GM19397 (cell line): ENCODE measurements around the gene FOXK2.

Experiments
- ATAC-seq: cut with Tn5 transposase; IDR thresholded peaks from one replicate; pipeline ENCODE4 v1.9.1; 2021; ENCODE audit warnings: mild to moderate bottlenecking, moderate library complexity; ENCODE audit not compliant: unreplicated experiment

Gene FOXK2

GRCh38 chr17:82518826-82519810 lies at the start of gene FOXK2:
Gene FOXK2 (plus strand): TSS chr17:82519732. CDS start chr17:82519889, 157 bp downstream.
- peak; percentile 90 for ATAC-seq

- ATAC-seq = no peak
These were observed 49.5 kb upstream of the FOXK2 start for GRCh38 chr17:82470065-82470464.

- ATAC-seq = no peak
These were observed 45.1 kb upstream of the FOXK2 start for GRCh38 chr17:82474223-82475010.

GRCh38 chr17:82475458-82475857 lies 44.1 kb upstream of the FOXK2 start:
- no peak for ATAC-seq

DNA sequence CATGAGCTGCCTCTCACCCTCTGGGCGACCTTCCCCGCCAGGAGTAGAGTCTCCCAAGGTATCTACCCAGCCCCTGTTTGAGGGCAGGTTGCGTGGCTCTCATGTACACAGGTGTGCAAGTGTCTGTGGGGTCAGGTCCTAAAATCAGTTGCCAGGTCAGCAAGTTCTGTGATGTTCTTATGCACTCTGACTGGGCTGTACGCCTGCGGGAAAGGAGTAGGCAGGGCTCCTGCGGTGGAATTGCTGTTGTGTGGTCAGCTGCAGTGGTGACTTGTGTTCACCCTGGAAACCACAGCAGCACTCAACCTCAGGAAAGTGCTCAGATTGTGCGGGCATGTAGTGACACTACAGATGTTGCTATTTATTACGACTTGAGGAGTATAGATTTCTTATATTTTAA lies 41.6 kb upstream of the FOXK2 start:
- ATAC-seq = no peak

DNA sequence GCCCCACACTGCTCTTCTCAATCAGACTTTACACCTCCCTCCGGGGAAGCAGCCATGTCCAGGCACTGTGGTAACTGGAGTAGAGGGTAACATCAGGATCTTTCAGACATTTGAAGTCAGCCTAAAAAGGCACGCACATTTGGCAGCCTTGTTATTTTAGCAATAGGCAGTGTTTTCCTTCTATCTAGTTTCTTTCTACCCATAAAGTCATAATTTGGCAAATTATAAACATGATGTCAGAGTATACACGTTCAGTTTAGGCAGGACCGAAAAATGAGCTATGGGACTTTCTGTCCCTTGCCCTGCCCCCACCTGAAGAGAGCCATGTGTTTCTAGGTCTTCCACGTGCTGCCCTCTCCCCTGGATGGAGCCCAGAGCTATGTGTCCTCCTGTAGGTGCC lies 39.9 kb upstream of the FOXK2 start:
- no peak for ATAC-seq

GRCh38 chr17:82480318-82480717 lies 39.2 kb upstream of the FOXK2 start:
- no peak for ATAC-seq

DNA sequence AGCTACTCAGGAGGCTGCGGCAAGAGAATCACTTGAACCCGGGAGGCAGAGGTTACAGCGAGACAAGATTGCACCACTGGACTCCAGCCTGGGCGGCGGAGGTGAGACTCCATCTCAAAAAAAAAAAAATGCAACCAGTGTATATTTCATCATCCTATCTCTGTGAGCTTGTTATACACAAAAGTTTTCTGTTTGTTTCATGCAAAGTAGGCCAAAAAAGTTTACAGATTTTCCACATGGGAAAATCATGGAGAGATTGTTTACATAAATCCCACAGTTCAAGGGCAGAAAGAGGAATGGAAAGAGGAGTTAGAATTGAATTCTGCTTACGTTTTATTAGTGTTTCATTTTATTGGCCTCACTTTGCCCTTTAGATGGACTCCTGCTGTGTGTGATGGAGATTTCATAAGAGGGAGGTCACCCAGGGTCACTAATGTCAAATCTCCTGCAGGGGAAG lies 36.3 kb upstream of the FOXK2 start:
- ATAC-seq = no peak

DNA sequence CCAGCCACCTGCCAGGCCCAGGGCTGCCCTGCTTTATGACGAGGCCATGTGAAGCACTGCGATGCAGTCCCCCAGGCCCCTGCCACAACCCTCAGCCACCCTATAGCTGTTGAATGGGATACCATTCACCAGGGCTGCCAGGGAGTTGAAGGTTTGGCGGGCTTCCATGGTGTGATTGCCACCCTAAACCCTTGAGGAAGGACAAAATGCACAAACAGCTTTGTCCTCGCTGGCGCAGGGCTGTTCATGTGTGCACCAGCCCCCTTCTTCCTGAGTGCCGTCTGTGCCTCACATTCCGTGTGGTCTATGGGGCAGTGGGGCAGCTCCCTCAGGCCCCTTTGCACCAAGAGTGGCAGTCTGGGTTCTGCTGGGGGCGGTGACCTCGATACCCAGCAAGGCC lies 35.7 kb upstream of the FOXK2 start:
- ATAC-seq = no peak

DNA sequence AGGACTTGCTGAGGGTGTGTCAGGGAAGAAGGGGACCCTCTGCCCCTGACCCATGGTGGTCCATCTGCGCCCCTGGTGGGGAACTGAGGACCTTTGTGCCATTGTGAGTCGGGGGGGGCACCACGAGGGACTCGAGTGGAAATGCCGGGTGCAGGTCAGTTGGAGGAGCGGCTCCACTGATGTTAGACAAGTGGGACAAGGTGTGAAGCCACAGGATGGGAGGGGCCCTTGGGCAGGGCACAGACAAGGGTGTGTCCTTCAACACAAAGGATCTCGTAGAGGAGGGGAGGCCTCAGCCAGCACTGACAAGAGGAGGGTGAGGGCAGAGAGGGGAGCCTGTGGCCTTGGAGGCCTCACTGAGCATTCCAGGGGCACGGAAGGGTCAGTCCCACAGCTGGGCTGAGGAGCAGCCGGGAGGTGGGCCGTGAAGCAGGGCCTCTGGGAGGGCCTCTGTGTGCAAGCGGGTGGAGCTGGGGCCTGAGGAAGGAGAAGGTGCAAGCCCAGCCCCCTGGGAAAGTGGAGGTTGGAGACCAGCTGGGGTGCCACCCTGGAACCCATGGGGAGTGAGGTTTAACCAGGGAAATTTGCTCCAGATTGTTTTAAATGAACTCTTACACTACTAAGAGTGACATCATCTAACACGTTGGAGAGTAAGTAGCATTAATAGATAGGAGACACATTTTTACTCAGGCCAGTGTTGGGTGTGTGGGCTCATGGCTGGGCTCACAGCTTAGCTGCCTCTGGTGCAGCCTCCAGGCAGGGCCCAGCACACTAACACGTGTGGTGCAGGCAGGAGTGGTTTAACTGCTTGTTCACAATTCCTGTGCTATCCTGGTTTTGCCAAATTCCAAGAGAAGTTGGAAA lies 33.1 kb upstream of the FOXK2 start:
- no peak for ATAC-seq

DNA sequence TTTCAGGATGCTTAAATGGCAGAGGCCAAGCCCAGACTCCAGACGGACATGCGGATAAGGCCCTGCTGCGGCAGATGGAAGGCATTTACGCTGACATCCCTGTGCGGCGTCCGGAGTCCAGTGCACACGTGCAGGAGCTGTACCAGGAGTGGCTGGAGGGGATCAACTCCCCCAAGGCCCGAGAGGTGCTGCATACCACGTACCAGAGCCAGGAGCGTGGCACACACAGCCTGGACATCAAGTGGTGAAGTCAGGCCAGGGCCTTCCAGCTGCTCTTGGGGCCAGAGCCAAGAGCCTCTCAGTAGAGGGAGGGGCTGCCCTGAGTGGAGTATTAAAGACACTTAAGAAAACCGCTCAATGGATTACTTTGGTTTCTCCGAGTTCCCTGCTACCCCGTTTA lies 31.6 kb upstream of the FOXK2 start:
- ATAC-seq = no peak

- ATAC-seq = no peak
These were observed 30.4 kb upstream of the FOXK2 start for GRCh38 chr17:82489117-82489516.

DNA sequence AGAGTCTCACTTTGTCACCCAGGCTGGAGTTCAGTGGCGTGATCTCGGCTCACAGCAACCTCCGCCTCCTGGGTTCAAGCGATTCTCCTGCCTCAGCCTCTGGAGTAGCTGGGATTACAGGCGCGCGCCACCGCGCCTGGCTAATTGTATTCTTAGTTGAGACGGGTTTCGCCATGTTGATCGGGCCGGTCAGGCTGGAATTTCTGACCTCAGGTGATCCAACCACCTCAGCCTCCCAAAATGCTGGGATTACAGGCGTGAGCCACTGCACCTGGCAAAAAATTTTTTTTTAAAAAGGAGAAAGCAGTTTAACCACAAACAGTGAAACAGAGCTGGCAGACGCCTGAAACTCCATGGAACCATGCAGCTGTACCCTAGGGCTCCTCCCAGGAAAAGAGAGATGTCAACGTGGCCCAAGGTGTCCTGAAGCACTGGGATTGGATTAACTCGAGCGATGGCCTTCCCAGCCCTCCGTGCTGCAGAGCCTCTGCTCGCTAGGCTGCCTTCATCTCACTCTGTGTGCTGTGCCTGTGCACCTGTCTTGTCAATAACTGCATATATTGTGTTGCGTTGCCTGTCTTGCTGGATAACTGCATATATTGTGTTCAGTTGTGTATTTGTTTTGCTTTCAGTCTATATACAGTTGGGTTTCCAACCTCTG lies 29.6 kb upstream of the FOXK2 start:
- ATAC-seq = no peak

DNA sequence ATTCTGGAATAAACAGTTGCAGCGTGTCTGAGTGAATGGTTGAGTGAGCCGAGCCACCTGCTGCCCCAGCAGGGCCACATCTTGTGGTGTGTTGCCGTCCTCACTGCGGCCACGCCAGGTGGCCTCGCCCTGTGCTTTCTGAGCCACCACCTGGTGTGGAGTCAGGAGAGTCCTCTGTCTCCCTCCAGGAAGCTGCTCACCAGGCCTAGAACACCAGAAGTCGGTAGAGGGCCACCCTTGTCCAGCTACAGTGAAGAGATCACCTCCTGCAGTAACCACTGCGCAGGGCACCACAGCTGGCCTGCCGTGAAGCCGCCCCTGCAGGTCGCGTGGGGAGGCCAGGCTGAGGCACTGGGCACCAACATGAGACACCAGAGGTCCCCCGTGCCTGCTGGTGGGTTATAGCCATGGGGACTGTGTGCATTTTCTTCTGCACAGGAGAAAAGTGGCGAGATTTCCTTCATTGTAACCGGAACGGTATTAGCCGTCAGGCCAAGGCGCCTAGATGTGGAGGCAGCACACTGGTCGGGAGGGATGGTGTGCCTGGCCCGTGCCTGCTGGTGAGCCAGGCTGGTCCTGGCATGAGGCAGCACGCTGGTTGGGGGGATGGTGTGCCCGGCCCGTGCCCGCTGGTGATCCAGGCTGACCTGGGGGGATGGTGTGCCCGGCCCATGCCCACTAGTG lies 28.9 kb upstream of the FOXK2 start:
- no peak for ATAC-seq

GRCh38 chr17:82491196-82491530 lies 28.4 kb upstream of the FOXK2 start:
- no peak for ATAC-seq

DNA sequence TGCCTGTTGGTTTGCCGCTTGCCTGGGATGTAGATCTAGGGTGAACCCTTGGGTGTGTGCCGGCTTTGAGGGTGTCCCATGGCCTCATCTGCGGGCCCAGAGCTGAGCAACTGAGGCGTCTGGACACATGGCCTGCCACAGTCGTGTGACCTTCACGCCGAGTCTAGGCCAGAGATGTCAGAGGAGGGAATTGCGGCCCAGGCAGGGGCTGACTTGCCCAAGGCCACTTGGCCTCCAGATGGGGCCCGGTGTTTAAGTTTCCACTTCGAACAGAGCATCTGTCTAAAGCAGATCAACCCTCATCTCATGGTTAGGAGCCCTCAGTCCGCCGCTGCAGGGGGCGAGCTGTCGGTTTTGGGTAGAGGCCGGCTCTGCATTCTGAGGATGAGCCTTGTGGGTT lies 28.0 kb upstream of the FOXK2 start:
- no peak for ATAC-seq

GRCh38 chr17:82492643-82493225 lies 26.8 kb upstream of the FOXK2 start:
- no peak for ATAC-seq

GRCh38 chr17:82493226-82493781 lies 26.2 kb upstream of the FOXK2 start:
- no peak for ATAC-seq
